GM12878 (cell line): ENCODE results near the gene MAMDC4. TPM values are rescaled to one million over a fixed set of nuclear protein-coding genes. Genes with fewer than 3 reads are reported as not detected.

Experiments used
- ATAC-seq: fragments of 200-7000 bp; cut with Tn5 transposase; 3 replicates; pipeline ENCODE4 v1.9.1; 2020; ENCODE audit warnings: mild to moderate bottlenecking, moderate library complexity
- BruUV-seq: library from RNA; stranded (reverse); fragments of 400-500 nt; replicated peaks from 2 replicates; lab custom pipeline; 2021; lab: Mats Ljungman, UMichigan
- CTCF ChIA-PET: fragments of 300-600 bp; sonication (Branson Sonifier 250); formaldehyde crosslinking; extraction: SDS; loops from one replicate; lab custom pipeline; 2021; ENCODE audit warnings: inconsistent platforms; lab: Yijun Ruan, JAX
- POLR2A ChIA-PET: fragments of 350-600 bp; formaldehyde crosslinking; extraction: SDS; loops from one replicate; lab custom pipeline; 2021; ENCODE audit warnings: inconsistent platforms; lab: Charles Lee
- RAD21 ChIA-PET: fragments of 300-600 bp; sonication (Branson Sonifier 250); formaldehyde crosslinking; loops from one replicate; lab custom pipeline; 2023; ENCODE audit warnings: antibody characterized with exemption; ENCODE audit not compliant: unreplicated experiment; lab: Charles Lee
- SMC1A ChIA-PET: fragments of 300-600 bp; sonication (Branson Sonifier 250); formaldehyde crosslinking; loops from one replicate; lab custom pipeline; 2023; ENCODE audit not compliant: unreplicated experiment, uncharacterized antibody; lab: Charles Lee
- DNase-seq: peaks from one replicate; pipeline ENCODE4 v3.0.0-alpha.2; 2011; ENCODE audit warnings: low read depth, low spot score
- FAIRE-seq: peaks from 3 replicates; lab custom pipeline; 2011; peaks lifted over from hg19 to GRCh38; lab: Jason Lieb, UNC
- H2AFZ ChIP-seq: 2 replicates; pipeline ENCODE4 v1.6.0; 2011; ENCODE audit warnings: low read depth, low read length, control low read depth; ENCODE audit not compliant: control insufficient read depth
- H3K27ac ChIP-seq: 2 replicates; pipeline ENCODE4 v1.5.1; 2011; ENCODE audit warnings: control low read depth; ENCODE audit not compliant: control insufficient read depth, insufficient read depth
- H3K27me3 ChIP-seq, 2 experiments: replicated peaks in 1 of 2; 2 replicates each; pipeline versions ENCODE4 v1.6.0 to v1.6.1; 2011; ENCODE audit warnings: low read length in 1 of 2; ENCODE audit not compliant: control insufficient read depth in 2 of 2, insufficient read depth in 2 of 2
- H3K36me3 ChIP-seq, 2 experiments: 2 replicates each; pipeline ENCODE4 v1.5.1; 2011; ENCODE audit warnings: low read length in 1 of 2; ENCODE audit not compliant: control insufficient read depth in 2 of 2, insufficient read depth in 2 of 2
- H3K4me1 ChIP-seq: 2 replicates; pipeline ENCODE4 v1.6.1; 2011; ENCODE audit warnings: mild to moderate bottlenecking, low read length, moderate library complexity, mixed read lengths; ENCODE audit not compliant: control insufficient read depth, insufficient read depth
- H3K4me2 ChIP-seq: 2 replicates; pipeline ENCODE4 v1.6.0; 2011; ENCODE audit warnings: control low read depth; ENCODE audit not compliant: control insufficient read depth, insufficient read depth
- H3K4me3 ChIP-seq: fragments of 200-600 bp; sonication (generic); 2 replicates; pipeline ENCODE4 v1.5.1; 2016
- H3K79me2 ChIP-seq: 2 replicates; pipeline ENCODE4 v1.6.0; 2011; ENCODE audit warnings: low read length; ENCODE audit not compliant: control insufficient read depth, insufficient read depth
- H3K9ac ChIP-seq: 2 replicates; pipeline ENCODE4 v1.8.0; 2011; ENCODE audit warnings: low read length, control low read depth, mixed read lengths; ENCODE audit not compliant: control insufficient read depth, insufficient read depth
- H3K9me3 ChIP-seq: replicated peaks from 3 replicates; pipeline ENCODE4 v1.5.1; 2011; ENCODE audit warnings: mild to moderate bottlenecking, low read length; ENCODE audit not compliant: control insufficient read depth, insufficient read depth
- H4K20me1 ChIP-seq: 2 replicates; pipeline ENCODE4 v1.6.0; 2011; ENCODE audit not compliant: control insufficient read depth, insufficient read depth
- CBFB ChIP-seq: IDR thresholded peaks from 2 replicates; pipeline ENCODE4 v1.6.1; 2016; ENCODE audit warnings: antibody characterized with exemption, low read depth
- FOXK2 ChIP-seq: fragments of 450-650 bp; IDR thresholded peaks from 2 replicates; pipeline ENCODE4 v1.6.1; 2017; ENCODE audit warnings: mild to moderate bottlenecking, moderate library complexity
- HDAC6 ChIP-seq: fragments of 200-600 bp; sonication (generic); IDR thresholded peaks from one replicate; pipeline ENCODE4 v1.8.0; 2017; ENCODE audit warnings: antibody characterized with exemption; ENCODE audit not compliant: unreplicated experiment
- IRF4 ChIP-seq: IDR thresholded peaks from 2 replicates; pipeline ENCODE4 v1.6.1; 2011; ENCODE audit warnings: low read depth, low read length
- NFXL1 ChIP-seq: fragments of 450-650 bp; IDR thresholded peaks from 2 replicates; pipeline ENCODE4 v1.6.1; 2017; ENCODE audit warnings: antibody characterized with exemption, mild to moderate bottlenecking, borderline replicate concordance
- PAX5 ChIP-seq: IDR thresholded peaks from 2 replicates; pipeline ENCODE4 v1.6.1; 2011; ENCODE audit warnings: low read depth, low read length, borderline replicate concordance
- RAD51 ChIP-seq: fragments of 450-650 bp; IDR thresholded peaks from 2 replicates; pipeline ENCODE4 v1.6.1; 2016; ENCODE audit warnings: moderate library complexity, mild to moderate bottlenecking, inconsistent platforms
- RELA ChIP-seq: fragments of 450-650 bp; IDR thresholded peaks from 2 replicates; pipeline ENCODE4 v1.8.0; 2014; ENCODE audit warnings: borderline replicate concordance; ENCODE audit not compliant: partially characterized antibody
- WGBS: methylation state at CpG from one replicate; pipeline ENCODE4 v1.1.6; 2016; ENCODE audit warnings: low lambda C conversion rate; ENCODE audit not compliant: insufficient replicate concordance, insufficient coverage; ENCODE audit errors: missing lambda C conversion rate; 5-methylcytosine and 5-hydroxymethylcytosine counted together
- in situ Hi-C: fragments of 300-500 bp; cut with MboI; formaldehyde crosslinking; loops from 9 replicates; pipeline ENCODE4 v1.14.3; 2018; ENCODE audit warnings: mixed read lengths
- intact Hi-C: fragments of 100-400 bp; cut with micrococcal nuclease; formaldehyde crosslinking; loops from one replicate; pipeline ENCODE4 v1.14.2; 2022; ENCODE audit not compliant: unreplicated experiment
- polyA plus RNA-seq, 11 experiments: library from polyadenylated mRNA; depleted of rRNA in 4 of 11; unstranded in 6 of 11; stranded (reverse) in 5 of 11; fragments of >200 nt; fragmentation: Nextera tagmentation in 4 of 11; fragmentation: Illumina TruSeq in 1 of 11; extraction: Ambion mirVana in 4 of 11; extraction: Trizol in 1 of 11; gene quantifications; 1 replicate in 1 of 11; 2 replicates in 10 of 11; pipeline versions ENCODE4 v1.2.1 to v1.2.3, GENCODE V29; 2011 to 2016; ENCODE audit warnings: inconsistent platforms in 2 of 11, missing spikeins in 2 of 11, low read depth in 1 of 11
- total RNA-seq, 4 experiments: library from RNA; depleted of rRNA in 3 of 4; stranded (reverse); fragments of >200 nt in 3 of 4; fragmentation: Illumina TruSeq in 1 of 4; extraction: Trizol in 1 of 4; gene quantifications; 2 replicates each; pipeline versions ENCODE4 v1.2.1 to v1.2.3, GENCODE V29; 2013 to 2021
- TF ChIP-seq, protein P1 (sequence below): fragments of 450-650 bp; IDR thresholded peaks from 2 replicates; pipeline ENCODE4 v1.6.1; 2017; ENCODE audit warnings: mild to moderate bottlenecking, moderate library complexity
- TF ChIP-seq, protein P2 (sequence below): IDR thresholded peaks from 2 replicates; pipeline ENCODE4 v1.6.1; 2012; ENCODE audit warnings: mild to moderate bottlenecking, low read depth, low read length
- TF ChIP-seq, protein P3 (sequence below): fragments of 450-650 bp; IDR thresholded peaks from 2 replicates; pipeline ENCODE4 v1.6.1; 2017; ENCODE audit warnings: low read depth, mild to moderate bottlenecking, moderate library complexity

MAMDC4 gene
- total and polyA plus RNA-seq, 10 of the 15 experiments (the other 5 are each of a cell fraction or from before 2014, with no cell fraction given): 0.22 to 5.7 (median 2.4) TPM; not detected in 1

DNA sequence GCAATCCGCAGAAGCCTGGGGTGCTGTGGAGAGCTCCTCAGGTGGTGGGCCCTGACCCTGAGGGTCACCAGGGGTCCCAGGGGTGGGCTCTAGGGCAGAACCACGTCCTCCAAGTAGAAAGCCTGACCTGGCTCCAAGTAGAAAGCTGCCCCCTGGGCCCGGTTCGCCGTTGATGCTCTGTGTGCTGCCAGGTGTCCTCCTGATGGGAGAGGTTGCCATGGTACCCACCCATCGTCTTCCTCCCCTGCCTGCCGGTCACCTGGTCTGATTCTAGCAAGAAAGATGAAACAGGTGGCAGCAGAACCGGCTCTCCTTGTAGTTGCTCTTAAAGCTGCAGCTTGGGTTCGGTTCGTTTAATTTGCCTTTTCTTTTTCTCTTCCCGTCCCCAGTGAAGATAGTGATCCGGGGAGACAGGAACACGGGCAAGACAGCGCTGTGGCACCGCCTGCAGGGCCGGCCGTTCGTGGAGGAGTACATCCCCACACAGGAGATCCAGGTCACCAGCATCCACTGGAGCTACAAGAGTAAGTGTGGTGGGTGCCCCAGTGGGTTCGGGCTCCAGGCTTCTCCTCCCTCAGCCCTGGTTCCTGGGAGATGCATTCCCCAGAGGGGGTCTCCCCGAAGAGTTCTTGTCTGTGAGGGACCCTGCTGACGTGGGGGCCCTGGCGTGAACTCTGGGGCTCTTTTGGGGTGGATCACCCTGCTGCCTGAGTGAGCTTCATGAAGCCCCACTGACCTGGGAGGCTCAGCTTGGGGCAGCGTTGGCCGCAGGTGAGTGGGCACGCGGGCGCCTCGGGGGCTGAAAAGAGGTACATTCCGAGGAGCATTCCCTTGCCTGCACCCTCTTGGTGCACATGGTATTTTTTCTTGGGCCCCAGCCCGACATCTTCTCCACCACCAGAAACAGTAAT, 28.8 kb upstream of the MAMDC4 start:
- H3K9ac ChIP-seq: no peak overlapping the region
- CTCF ChIA-PET: interaction anchor here (1.0 kb wide), 1 partner anchor 19 kb away, joined by 5 read pairs; the partner anchor contains the start of gene AJM1
- POLR2A ChIA-PET: interaction anchor here (0.6 kb wide), 1 partner anchor 554 kb away, joined by 3 read pairs; no protein-coding TSS in a partner anchor
- H3K4me3 ChIP-seq: no peak overlapping the region
- H3K27ac ChIP-seq: no peak overlapping the region
- WGBS: 94% methylated on average over 29 of the region's 30 CpGs
- H3K4me1 ChIP-seq: no peaks in the 10 kb centered on the region
- H3K27me3 ChIP-seq: no peaks in the 10 kb centered on the region
- TF ChIP-seq NFXL1: no peak
- no peak for TF ChIP-seq HDAC6
- no peak for TF ChIP-seq IRF4
- no peak for TF ChIP-seq PAX5
- no peak for TF ChIP-seq FOXK2
- no peak for TF ChIP-seq RELA
- TF ChIP-seq, protein P1, sequence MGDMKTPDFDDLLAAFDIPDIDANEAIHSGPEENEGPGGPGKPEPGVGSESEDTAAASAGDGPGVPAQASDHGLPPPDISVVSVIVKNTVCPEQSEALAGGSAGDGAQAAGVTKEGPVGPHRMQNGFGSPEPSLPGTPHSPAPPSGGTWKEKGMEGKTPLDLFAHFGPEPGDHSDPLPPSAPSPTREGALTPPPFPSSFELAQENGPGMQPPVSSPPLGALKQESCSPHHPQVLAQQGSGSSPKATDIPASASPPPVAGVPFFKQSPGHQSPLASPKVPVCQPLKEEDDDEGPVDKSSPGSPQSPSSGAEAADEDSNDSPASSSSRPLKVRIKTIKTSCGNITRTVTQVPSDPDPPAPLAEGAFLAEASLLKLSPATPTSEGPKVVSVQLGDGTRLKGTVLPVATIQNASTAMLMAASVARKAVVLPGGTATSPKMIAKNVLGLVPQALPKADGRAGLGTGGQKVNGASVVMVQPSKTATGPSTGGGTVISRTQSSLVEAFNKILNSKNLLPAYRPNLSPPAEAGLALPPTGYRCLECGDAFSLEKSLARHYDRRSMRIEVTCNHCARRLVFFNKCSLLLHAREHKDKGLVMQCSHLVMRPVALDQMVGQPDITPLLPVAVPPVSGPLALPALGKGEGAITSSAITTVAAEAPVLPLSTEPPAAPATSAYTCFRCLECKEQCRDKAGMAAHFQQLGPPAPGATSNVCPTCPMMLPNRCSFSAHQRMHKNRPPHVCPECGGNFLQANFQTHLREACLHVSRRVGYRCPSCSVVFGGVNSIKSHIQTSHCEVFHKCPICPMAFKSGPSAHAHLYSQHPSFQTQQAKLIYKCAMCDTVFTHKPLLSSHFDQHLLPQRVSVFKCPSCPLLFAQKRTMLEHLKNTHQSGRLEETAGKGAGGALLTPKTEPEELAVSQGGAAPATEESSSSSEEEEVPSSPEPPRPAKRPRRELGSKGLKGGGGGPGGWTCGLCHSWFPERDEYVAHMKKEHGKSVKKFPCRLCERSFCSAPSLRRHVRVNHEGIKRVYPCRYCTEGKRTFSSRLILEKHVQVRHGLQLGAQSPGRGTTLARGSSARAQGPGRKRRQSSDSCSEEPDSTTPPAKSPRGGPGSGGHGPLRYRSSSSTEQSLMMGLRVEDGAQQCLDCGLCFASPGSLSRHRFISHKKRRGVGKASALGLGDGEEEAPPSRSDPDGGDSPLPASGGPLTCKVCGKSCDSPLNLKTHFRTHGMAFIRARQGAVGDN: no peak
- no peak for TF ChIP-seq RAD51
- TF ChIP-seq, protein P2, sequence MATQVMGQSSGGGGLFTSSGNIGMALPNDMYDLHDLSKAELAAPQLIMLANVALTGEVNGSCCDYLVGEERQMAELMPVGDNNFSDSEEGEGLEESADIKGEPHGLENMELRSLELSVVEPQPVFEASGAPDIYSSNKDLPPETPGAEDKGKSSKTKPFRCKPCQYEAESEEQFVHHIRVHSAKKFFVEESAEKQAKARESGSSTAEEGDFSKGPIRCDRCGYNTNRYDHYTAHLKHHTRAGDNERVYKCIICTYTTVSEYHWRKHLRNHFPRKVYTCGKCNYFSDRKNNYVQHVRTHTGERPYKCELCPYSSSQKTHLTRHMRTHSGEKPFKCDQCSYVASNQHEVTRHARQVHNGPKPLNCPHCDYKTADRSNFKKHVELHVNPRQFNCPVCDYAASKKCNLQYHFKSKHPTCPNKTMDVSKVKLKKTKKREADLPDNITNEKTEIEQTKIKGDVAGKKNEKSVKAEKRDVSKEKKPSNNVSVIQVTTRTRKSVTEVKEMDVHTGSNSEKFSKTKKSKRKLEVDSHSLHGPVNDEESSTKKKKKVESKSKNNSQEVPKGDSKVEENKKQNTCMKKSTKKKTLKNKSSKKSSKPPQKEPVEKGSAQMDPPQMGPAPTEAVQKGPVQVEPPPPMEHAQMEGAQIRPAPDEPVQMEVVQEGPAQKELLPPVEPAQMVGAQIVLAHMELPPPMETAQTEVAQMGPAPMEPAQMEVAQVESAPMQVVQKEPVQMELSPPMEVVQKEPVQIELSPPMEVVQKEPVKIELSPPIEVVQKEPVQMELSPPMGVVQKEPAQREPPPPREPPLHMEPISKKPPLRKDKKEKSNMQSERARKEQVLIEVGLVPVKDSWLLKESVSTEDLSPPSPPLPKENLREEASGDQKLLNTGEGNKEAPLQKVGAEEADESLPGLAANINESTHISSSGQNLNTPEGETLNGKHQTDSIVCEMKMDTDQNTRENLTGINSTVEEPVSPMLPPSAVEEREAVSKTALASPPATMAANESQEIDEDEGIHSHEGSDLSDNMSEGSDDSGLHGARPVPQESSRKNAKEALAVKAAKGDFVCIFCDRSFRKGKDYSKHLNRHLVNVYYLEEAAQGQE: no peak
- TF ChIP-seq, protein P3, sequence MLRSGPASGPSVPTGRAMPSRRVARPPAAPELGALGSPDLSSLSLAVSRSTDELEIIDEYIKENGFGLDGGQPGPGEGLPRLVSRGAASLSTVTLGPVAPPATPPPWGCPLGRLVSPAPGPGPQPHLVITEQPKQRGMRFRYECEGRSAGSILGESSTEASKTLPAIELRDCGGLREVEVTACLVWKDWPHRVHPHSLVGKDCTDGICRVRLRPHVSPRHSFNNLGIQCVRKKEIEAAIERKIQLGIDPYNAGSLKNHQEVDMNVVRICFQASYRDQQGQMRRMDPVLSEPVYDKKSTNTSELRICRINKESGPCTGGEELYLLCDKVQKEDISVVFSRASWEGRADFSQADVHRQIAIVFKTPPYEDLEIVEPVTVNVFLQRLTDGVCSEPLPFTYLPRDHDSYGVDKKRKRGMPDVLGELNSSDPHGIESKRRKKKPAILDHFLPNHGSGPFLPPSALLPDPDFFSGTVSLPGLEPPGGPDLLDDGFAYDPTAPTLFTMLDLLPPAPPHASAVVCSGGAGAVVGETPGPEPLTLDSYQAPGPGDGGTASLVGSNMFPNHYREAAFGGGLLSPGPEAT: no peak
- no peak for TF ChIP-seq CBFB
- H4K20me1 ChIP-seq: no peaks in the 10 kb centered on the region
- ATAC-seq (no peak), DNase-seq (no peak), FAIRE-seq (no peak)
- H2AFZ ChIP-seq: no peak overlapping the region
- H3K4me2 ChIP-seq: no peak overlapping the region
- SMC1A ChIA-PET: no interaction called here
- no TSS peak for BruUV-seq
- no peaks in the 10 kb centered on the region for H3K79me2 ChIP-seq
- peaks cover 3 to 9% of the 10 kb centered on the region in 2 experiments; a peak in 3 of 4 replicates for H3K36me3 ChIP-seq
- RAD21 ChIA-PET: interaction anchor here (0.6 kb wide), 1 partner anchor 772 kb away, joined by 3 read pairs; no protein-coding TSS in a partner anchor
- in situ Hi-C loops: no loop called here
- no peaks in the 10 kb centered on the region for H3K9me3 ChIP-seq
- intact Hi-C loops: no loop called here
